Upper lobe of right lung (tissue), 1 donor: Measurements from ENCODE around the gene PSMD6. TPM values are rescaled to one million over a fixed set of nuclear protein-coding genes. Genes with fewer than 3 reads are reported as not detected.

ENCODE experiments used
- ATAC-seq: fragments of 200-7000 bp; cut with Tn5 transposase; one replicate; pipeline ENCODE4 v1.9.1; 2020; ENCODE audit warnings: mild to moderate bottlenecking, moderate library complexity
- DNase-seq: peaks from one replicate; pipeline ENCODE4 v3.0.0-alpha.2; 2020
- H3K27ac ChIP-seq: fragments of 200-600 bp; one replicate; pipeline ENCODE4 v1.8.0; 2022
- H3K27me3 ChIP-seq: fragments of 200-600 bp; one replicate; pipeline ENCODE4 v1.8.0; 2022; ENCODE audit warnings: mild to moderate bottlenecking
- H3K36me3 ChIP-seq: fragments of 200-600 bp; one replicate; pipeline ENCODE4 v1.8.0; 2022
- H3K4me1 ChIP-seq: fragments of 200-600 bp; one replicate; pipeline ENCODE4 v1.8.0; 2022
- H3K4me3 ChIP-seq: fragments of 200-600 bp; one replicate; pipeline ENCODE4 v1.8.0; 2022; ENCODE audit warnings: mild to moderate bottlenecking
- H3K9me3 ChIP-seq: fragments of 200-600 bp; one replicate; pipeline ENCODE4 v1.8.0; 2022
- intact Hi-C: fragments of 100-400 bp; cut with DNase I; formaldehyde crosslinking; loops from one replicate; pipeline ENCODE4 v1.11.0; 2022
- total RNA-seq: library from RNA; stranded (reverse); fragmentation: NEBNext Ultra II Directional; extraction: Animal tissue kit (Norgen Biotek cat#: 25700); gene quantifications from one replicate; pipeline ENCODE4 v1.2.1, GENCODE V29; 2021
- TF ChIP-seq, protein P1 (sequence below): fragments of 200-600 bp; IDR thresholded peaks from one replicate; pipeline ENCODE4 v1.8.0; 2022; ENCODE audit warnings: antibody characterized with exemption
- donor health status: DM: no; HTN: yes; CAD: no; lungs with severe emphysema.

PSMD6 gene
- total RNA-seq, 1 donor from 2014 or later: 52.2 TPM

DNA sequence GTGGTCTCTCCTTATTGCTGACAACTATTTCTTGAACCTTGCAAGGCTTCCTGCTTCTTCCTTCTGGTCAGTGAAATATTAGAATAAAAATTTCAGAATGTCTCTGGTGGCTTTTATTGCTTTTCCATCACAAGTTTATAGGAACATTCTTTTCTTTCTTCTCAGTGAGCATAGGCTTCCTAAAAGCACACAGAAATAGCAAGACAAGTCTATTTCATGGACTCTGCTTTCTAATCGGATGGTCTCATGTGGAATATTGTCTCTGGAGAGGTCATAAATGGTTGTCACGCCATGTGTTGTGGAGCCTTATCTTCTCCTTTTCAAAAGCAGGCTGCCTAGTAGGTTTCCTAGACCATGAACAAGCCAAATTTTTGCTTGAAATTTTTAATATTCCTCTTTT, 9.8 kb upstream of the PSMD6 start:
- H3K4me3 ChIP-seq: no peak overlapping the region
- no peaks in the 10 kb centered on the region for H3K4me1 ChIP-seq
- TF ChIP-seq, protein P1, sequence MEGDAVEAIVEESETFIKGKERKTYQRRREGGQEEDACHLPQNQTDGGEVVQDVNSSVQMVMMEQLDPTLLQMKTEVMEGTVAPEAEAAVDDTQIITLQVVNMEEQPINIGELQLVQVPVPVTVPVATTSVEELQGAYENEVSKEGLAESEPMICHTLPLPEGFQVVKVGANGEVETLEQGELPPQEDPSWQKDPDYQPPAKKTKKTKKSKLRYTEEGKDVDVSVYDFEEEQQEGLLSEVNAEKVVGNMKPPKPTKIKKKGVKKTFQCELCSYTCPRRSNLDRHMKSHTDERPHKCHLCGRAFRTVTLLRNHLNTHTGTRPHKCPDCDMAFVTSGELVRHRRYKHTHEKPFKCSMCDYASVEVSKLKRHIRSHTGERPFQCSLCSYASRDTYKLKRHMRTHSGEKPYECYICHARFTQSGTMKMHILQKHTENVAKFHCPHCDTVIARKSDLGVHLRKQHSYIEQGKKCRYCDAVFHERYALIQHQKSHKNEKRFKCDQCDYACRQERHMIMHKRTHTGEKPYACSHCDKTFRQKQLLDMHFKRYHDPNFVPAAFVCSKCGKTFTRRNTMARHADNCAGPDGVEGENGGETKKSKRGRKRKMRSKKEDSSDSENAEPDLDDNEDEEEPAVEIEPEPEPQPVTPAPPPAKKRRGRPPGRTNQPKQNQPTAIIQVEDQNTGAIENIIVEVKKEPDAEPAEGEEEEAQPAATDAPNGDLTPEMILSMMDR: no peak
- no peak overlapping the region for H3K27ac ChIP-seq
- no peaks in the 10 kb centered on the region for H3K9me3 ChIP-seq
- no peaks in the 10 kb centered on the region for H3K36me3 ChIP-seq
- peaks cover 4% of the 10 kb centered on the region for H3K27me3 ChIP-seq
- ATAC-seq (no peak), DNase-seq (no peak)
- intact Hi-C loops: loop anchor here (5.0 kb wide), 2 partner anchors 364 to 454 kb away; no protein-coding TSS in a partner anchor

DNA sequence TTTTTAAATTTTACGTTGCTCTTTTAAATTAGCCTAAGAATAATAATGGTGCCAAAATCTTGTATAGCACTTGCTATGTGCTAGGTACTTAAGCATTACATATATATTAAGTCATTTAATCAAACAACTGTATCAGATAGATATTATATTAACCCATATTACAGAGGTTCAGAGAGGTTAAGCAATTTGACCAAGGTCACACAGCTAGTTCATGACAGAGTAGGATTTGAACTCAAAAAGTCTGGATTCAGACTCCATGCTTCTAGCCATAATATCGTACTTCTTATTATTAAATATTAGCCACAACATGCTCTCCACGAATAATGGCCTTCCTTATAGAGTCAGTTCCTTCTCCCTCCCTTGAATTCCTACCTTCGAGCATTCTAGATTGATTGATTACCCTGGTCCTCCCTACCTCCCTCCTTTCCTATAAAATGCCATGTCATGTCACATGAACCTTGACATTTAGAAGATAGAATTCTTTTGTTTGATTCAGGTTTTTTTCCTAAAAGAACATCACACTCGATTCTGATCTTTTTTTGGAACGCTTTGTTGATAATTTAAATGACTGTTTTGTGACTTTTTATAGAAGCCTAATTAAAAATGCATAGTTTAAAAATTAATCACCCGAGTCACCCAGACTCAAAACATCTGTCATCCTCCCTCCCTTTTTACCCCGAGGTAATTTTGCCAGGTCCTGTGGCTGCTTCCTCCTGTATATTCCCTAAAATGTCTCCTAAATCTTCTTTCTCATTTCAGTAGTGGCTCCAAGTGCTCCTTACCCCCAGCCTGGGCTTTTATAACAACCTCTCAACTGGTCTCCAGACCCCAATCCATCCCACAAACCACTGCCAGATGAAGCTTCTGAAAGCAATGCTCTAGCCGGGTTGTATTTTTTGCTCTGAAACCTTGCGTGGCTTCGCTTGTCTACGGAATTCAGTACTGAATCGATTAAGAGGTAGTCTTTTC, 8.5 kb upstream of the PSMD6 start:
- Histone ChIP-seq H3K4me3 (no peak overlapping the region), H3K9me3 (no peaks in the 10 kb centered on the region), H3K36me3 (no peaks in the 10 kb centered on the region), H3K27ac (no peak overlapping the region), H3K4me1 (no peaks in the 10 kb centered on the region), H3K27me3 (peaks cover 4% of the 10 kb centered on the region)
- ATAC-seq (no peak), DNase-seq (no peak)
- intact Hi-C loops: loop anchor here (5.0 kb wide), 2 partner anchors 365 to 455 kb away; no protein-coding TSS in a partner anchor
- TF ChIP-seq, protein P1: no peak

GRCh38 chr3:64030741-64031140, 7.4 kb upstream of the PSMD6 start:
- no peaks in the 10 kb centered on the region for H3K4me1 ChIP-seq
- no peaks in the 10 kb centered on the region for H3K9me3 ChIP-seq
- peak overlapping the region; percentile 41 for H3K4me3 ChIP-seq
- intact Hi-C loops: loop anchor here (5.0 kb wide), 2 partner anchors 367 to 457 kb away; no protein-coding TSS in a partner anchor
- H3K36me3 ChIP-seq: no peaks in the 10 kb centered on the region
- no peak overlapping the region for H3K27ac ChIP-seq
- peak; percentile 99 for ATAC-seq
- H3K27me3 ChIP-seq: peaks cover 4% of the 10 kb centered on the region
- peak; percentile 80 for DNase-seq
- TF ChIP-seq, protein P1: peak; percentile 88

DNA sequence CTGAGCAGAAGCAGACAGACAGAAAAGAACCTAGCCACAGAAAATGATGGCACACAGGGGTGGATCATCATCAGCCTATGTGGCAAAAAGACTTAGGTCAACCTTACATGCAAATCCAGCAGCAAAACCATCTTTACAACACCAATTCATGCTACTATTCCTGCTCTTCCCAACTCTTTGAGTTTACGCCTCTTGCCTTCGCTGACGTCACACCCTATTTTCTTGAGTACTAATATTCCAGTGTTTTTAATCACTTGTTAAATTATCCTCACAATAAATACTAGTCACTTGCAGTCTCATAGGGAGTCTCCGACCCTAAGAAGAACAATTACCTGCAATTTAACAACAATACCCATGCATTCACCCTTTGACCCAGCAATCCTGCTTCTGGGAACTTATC, 6.0 kb upstream of the PSMD6 start:
- Histone ChIP-seq H3K27ac (no peak overlapping the region), H3K4me3 (no peak overlapping the region), H3K9me3 (no peaks in the 10 kb centered on the region), H3K4me1 (no peaks in the 10 kb centered on the region), H3K36me3 (no peaks in the 10 kb centered on the region), H3K27me3 (peaks cover 4% of the 10 kb centered on the region)
- TF ChIP-seq, protein P1: no peak
- no peak for ATAC-seq
- DNase-seq: no peak
- intact Hi-C loops: no loop called here

GRCh38 chr3:64028754-64029153, 5.5 kb upstream of the PSMD6 start:
- Histone ChIP-seq H3K9me3 (no peaks in the 10 kb centered on the region), H3K4me1 (no peaks in the 10 kb centered on the region), H3K4me3 (no peak overlapping the region), H3K36me3 (no peaks in the 10 kb centered on the region), H3K27ac (no peak overlapping the region), H3K27me3 (peaks cover 4% of the 10 kb centered on the region)
- TF ChIP-seq, protein P1: no peak
- intact Hi-C loops: no loop called here
- DNase-seq: no peak
- ATAC-seq: no peak
